ENCODE results near the gene PREX1.

DNA sequence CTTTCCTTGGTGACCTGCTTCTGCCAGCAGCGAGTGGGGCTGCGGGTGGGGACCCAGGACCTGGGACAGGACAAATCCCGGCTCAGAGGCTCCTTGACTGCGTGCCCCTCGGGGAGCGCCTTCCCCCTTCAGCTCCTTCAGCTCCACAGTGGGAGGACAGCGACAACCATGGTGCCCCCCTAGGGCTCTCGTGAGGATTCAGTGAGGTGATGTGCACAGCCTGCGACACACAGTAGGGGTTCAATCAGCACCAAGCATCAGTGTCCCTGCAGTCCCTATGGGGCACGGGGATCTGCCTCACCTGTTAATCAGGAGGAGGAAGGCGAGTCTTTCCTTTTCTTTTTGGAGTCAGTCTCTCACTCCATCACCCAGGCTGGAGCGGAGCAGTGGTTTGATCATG lies 209.2 kb downstream of the PREX1 start:
- TF ChIP-seq CTCF (IDR thresholded peaks at IDR 0.05; ENCODE audit: insufficient read depth, low read length) (no peak), POLR2AphosphoS5 (IDR thresholded peaks at IDR 0.05; ENCODE audit: low read depth) (no peak)

Measured in HL-60 (cell line).